ENCODE results near the gene CDK19. TPM values are rescaled to one million over a fixed set of nuclear protein-coding genes. Genes with fewer than 3 reads are reported as not detected.

Gene CDK19
- total RNA-seq, 1 experiment from 2014 or later: 18.1 TPM

- DNase-seq: no peak
- Histone ChIP-seq H3K79me2 (ENCODE audit: low read length) (no peaks in the 10 kb centered on the region), H3K4me2 (ENCODE audit: low read depth, low read length, poor library complexity, severe bottlenecking) (no peak overlapping the region), H3K9ac (ENCODE audit: low read length) (no peak overlapping the region), H3K4me3 (ENCODE audit: low read length) (no peak overlapping the region), H3K27ac (ENCODE audit: low read length) (no peak overlapping the region), H2AFZ (ENCODE audit: low read length) (no peak overlapping the region), H3K9me2 (replicated peaks; ENCODE audit: insufficient read depth, low read length) (no peaks in the 10 kb centered on the region), H3K9me3 (ENCODE audit: low read length) (no peaks in the 10 kb centered on the region), H3K4me1 (ENCODE audit: low read length) (no peaks in the 10 kb centered on the region), H3K27me3 (ENCODE audit: low read length) (no peaks in the 10 kb centered on the region), H3K36me3 (ENCODE audit: insufficient read depth, low read length) (no peaks in the 10 kb centered on the region), H4K20me1 (ENCODE audit: insufficient read depth, low read depth, low read length) (no peaks in the 10 kb centered on the region)
Observed at GRCh38 chr6:110597761-110598160, 217.5 kb downstream of the CDK19 start.

- H4K20me1 ChIP-seq (ENCODE audit: insufficient read depth, low read depth, low read length): no peaks in the 10 kb centered on the region
- no peaks in the 10 kb centered on the region for H3K4me1 ChIP-seq (ENCODE audit: low read length)
- no peak overlapping the region for H3K4me2 ChIP-seq (ENCODE audit: low read depth, low read length, poor library complexity, severe bottlenecking)
- no peaks in the 10 kb centered on the region for H3K36me3 ChIP-seq (ENCODE audit: insufficient read depth, low read length)
- no peaks in the 10 kb centered on the region for H3K27me3 ChIP-seq (ENCODE audit: low read length)
- H3K4me3 ChIP-seq (ENCODE audit: low read length): no peak overlapping the region
- DNase-seq: no peak
- no peaks in the 10 kb centered on the region for H3K9me3 ChIP-seq (ENCODE audit: low read length)
- no peaks in the 10 kb centered on the region for H3K79me2 ChIP-seq (ENCODE audit: low read length)
- H3K27ac ChIP-seq (ENCODE audit: low read length): no peak overlapping the region
- H3K9ac ChIP-seq (ENCODE audit: low read length): no peak overlapping the region
- no peaks in the 10 kb centered on the region for H3K9me2 ChIP-seq (replicated peaks; ENCODE audit: insufficient read depth, low read length)
- no peak overlapping the region for H2AFZ ChIP-seq (ENCODE audit: low read length)
Observed at GRCh38 chr6:110596354-110596753, 218.9 kb downstream of the CDK19 start.

- Histone ChIP-seq H3K9me2 (replicated peaks; ENCODE audit: insufficient read depth, low read length) (no peaks in the 10 kb centered on the region), H3K27ac (ENCODE audit: low read length) (no peak overlapping the region), H3K4me3 (ENCODE audit: low read length) (no peak overlapping the region), H3K79me2 (ENCODE audit: low read length) (no peaks in the 10 kb centered on the region), H3K36me3 (ENCODE audit: insufficient read depth, low read length) (no peaks in the 10 kb centered on the region), H3K9me3 (ENCODE audit: low read length) (no peaks in the 10 kb centered on the region), H3K4me1 (ENCODE audit: low read length) (no peaks in the 10 kb centered on the region), H3K4me2 (ENCODE audit: low read depth, low read length, poor library complexity, severe bottlenecking) (no peak overlapping the region), H3K9ac (ENCODE audit: low read length) (no peak overlapping the region), H4K20me1 (ENCODE audit: insufficient read depth, low read depth, low read length) (no peaks in the 10 kb centered on the region), H2AFZ (ENCODE audit: low read length) (no peak overlapping the region), H3K27me3 (ENCODE audit: low read length) (no peaks in the 10 kb centered on the region)
- no peak for DNase-seq
Observed at GRCh38 chr6:110595112-110595511, 220.2 kb downstream of the CDK19 start.

GRCh38 chr6:110593637-110594036 is 221.6 kb downstream of the CDK19 start:
- Histone ChIP-seq H3K36me3 (ENCODE audit: insufficient read depth, low read length) (no peaks in the 10 kb centered on the region), H4K20me1 (ENCODE audit: insufficient read depth, low read depth, low read length) (no peaks in the 10 kb centered on the region), H3K9me3 (ENCODE audit: low read length) (no peaks in the 10 kb centered on the region)

GRCh38 chr6:110592765-110593164 is 222.5 kb downstream of the CDK19 start:
- no peaks in the 10 kb centered on the region for H4K20me1 ChIP-seq (ENCODE audit: insufficient read depth, low read depth, low read length)
- no peaks in the 10 kb centered on the region for H3K9me2 ChIP-seq (replicated peaks; ENCODE audit: insufficient read depth, low read length)
- no peaks in the 10 kb centered on the region for H3K27me3 ChIP-seq (ENCODE audit: low read length)
- H3K9me3 ChIP-seq (ENCODE audit: low read length): no peaks in the 10 kb centered on the region
- no peak overlapping the region for H3K9ac ChIP-seq (ENCODE audit: low read length)
- H3K4me1 ChIP-seq (ENCODE audit: low read length): no peaks in the 10 kb centered on the region
- DNase-seq: no peak
- H3K36me3 ChIP-seq (ENCODE audit: insufficient read depth, low read length): no peaks in the 10 kb centered on the region
- H3K79me2 ChIP-seq (ENCODE audit: low read length): no peaks in the 10 kb centered on the region
- H2AFZ ChIP-seq (ENCODE audit: low read length): no peak overlapping the region
- H3K27ac ChIP-seq (ENCODE audit: low read length): no peak overlapping the region
- no peak overlapping the region for H3K4me2 ChIP-seq (ENCODE audit: low read depth, low read length, poor library complexity, severe bottlenecking)
- H3K4me3 ChIP-seq (ENCODE audit: low read length): no peak overlapping the region

More at GRCh38 chr6:110593637-110594036, 221.6 kb downstream of the CDK19 start:
- Histone ChIP-seq H3K4me2 (ENCODE audit: low read depth, low read length, poor library complexity, severe bottlenecking) (no peak overlapping the region), H3K4me1 (ENCODE audit: low read length) (no peaks in the 10 kb centered on the region), H3K79me2 (ENCODE audit: low read length) (no peaks in the 10 kb centered on the region), H3K9me2 (replicated peaks; ENCODE audit: insufficient read depth, low read length) (no peaks in the 10 kb centered on the region), H2AFZ (ENCODE audit: low read length) (no peak overlapping the region), H3K4me3 (ENCODE audit: low read length) (no peak overlapping the region), H3K27ac (ENCODE audit: low read length) (no peak overlapping the region), H3K9ac (ENCODE audit: low read length) (no peak overlapping the region), H3K27me3 (ENCODE audit: low read length) (no peaks in the 10 kb centered on the region)
- no peak for DNase-seq

GRCh38 chr6:110590821-110591351 is 224.4 kb downstream of the CDK19 start:
- H4K20me1 ChIP-seq (ENCODE audit: insufficient read depth, low read depth, low read length): no peaks in the 10 kb centered on the region
- H3K27ac ChIP-seq (ENCODE audit: low read length): no peak overlapping the region
- H3K9ac ChIP-seq (ENCODE audit: low read length): no peak overlapping the region
- no peaks in the 10 kb centered on the region for H3K9me3 ChIP-seq (ENCODE audit: low read length)
- H2AFZ ChIP-seq (ENCODE audit: low read length): no peak overlapping the region
- no peaks in the 10 kb centered on the region for H3K36me3 ChIP-seq (ENCODE audit: insufficient read depth, low read length)
- H3K27me3 ChIP-seq (ENCODE audit: low read length): no peaks in the 10 kb centered on the region
- no peak overlapping the region for H3K4me2 ChIP-seq (ENCODE audit: low read depth, low read length, poor library complexity, severe bottlenecking)
- no peak overlapping the region for H3K4me3 ChIP-seq (ENCODE audit: low read length)
- no peak for DNase-seq
- no peaks in the 10 kb centered on the region for H3K4me1 ChIP-seq (ENCODE audit: low read length)
- no peaks in the 10 kb centered on the region for H3K9me2 ChIP-seq (replicated peaks; ENCODE audit: insufficient read depth, low read length)
- H3K79me2 ChIP-seq (ENCODE audit: low read length): no peaks in the 10 kb centered on the region

GRCh38 chr6:110589865-110590513 is 225.3 kb downstream of the CDK19 start:
- no peaks in the 10 kb centered on the region for H4K20me1 ChIP-seq (ENCODE audit: insufficient read depth, low read depth, low read length)
- no peak overlapping the region for H3K4me3 ChIP-seq (ENCODE audit: low read length)
- no peaks in the 10 kb centered on the region for H3K27me3 ChIP-seq (ENCODE audit: low read length)
- no peaks in the 10 kb centered on the region for H3K79me2 ChIP-seq (ENCODE audit: low read length)
- no peak overlapping the region for H3K27ac ChIP-seq (ENCODE audit: low read length)
- H3K9me3 ChIP-seq (ENCODE audit: low read length): no peaks in the 10 kb centered on the region
- H2AFZ ChIP-seq (ENCODE audit: low read length): no peak overlapping the region
- no peak overlapping the region for H3K4me2 ChIP-seq (ENCODE audit: low read depth, low read length, poor library complexity, severe bottlenecking)
- no peak for DNase-seq
- no peaks in the 10 kb centered on the region for H3K9me2 ChIP-seq (replicated peaks; ENCODE audit: insufficient read depth, low read length)
- no peaks in the 10 kb centered on the region for H3K4me1 ChIP-seq (ENCODE audit: low read length)
- H3K36me3 ChIP-seq (ENCODE audit: insufficient read depth, low read length): no peaks in the 10 kb centered on the region
- no peak overlapping the region for H3K9ac ChIP-seq (ENCODE audit: low read length)

- Histone ChIP-seq H2AFZ (ENCODE audit: low read length) (no peak overlapping the region), H3K4me2 (ENCODE audit: low read depth, low read length, poor library complexity, severe bottlenecking) (no peak overlapping the region), H3K36me3 (ENCODE audit: insufficient read depth, low read length) (no peaks in the 10 kb centered on the region), H3K4me3 (ENCODE audit: low read length) (no peak overlapping the region), H3K9ac (ENCODE audit: low read length) (no peak overlapping the region), H3K27me3 (ENCODE audit: low read length) (no peaks in the 10 kb centered on the region), H3K79me2 (ENCODE audit: low read length) (no peaks in the 10 kb centered on the region), H3K9me3 (ENCODE audit: low read length) (no peaks in the 10 kb centered on the region), H3K27ac (ENCODE audit: low read length) (no peak overlapping the region), H3K9me2 (replicated peaks; ENCODE audit: insufficient read depth, low read length) (no peaks in the 10 kb centered on the region), H3K4me1 (ENCODE audit: low read length) (no peaks in the 10 kb centered on the region), H4K20me1 (ENCODE audit: insufficient read depth, low read depth, low read length) (no peaks in the 10 kb centered on the region)
- no peak for DNase-seq
Observed at GRCh38 chr6:110587328-110587727, 227.9 kb downstream of the CDK19 start.
